Uterus (tissue), 4 donors: ENCODE results near the gene TNFRSF21. TPM values are rescaled to one million over a fixed set of nuclear protein-coding genes. Genes with fewer than 3 reads are reported as not detected.

Source experiments
- DNase-seq, 2 donors: peaks; one replicate each; pipeline ENCODE4 v3.0.0-alpha.2; 2019 to 2020
- H3K27ac ChIP-seq, 2 donors: fragments of 200-600 bp; sonication (generic); 1 replicate in 1 of 2; 2 replicates in 1 of 2; pipeline ENCODE4 v1.5.1; 2016 to 2018
- H3K27me3 ChIP-seq, 2 donors: fragments of 200-600 bp; sonication (generic); one replicate each; pipeline ENCODE4 v1.5.1; 2018 to 2019; ENCODE audit warnings: control low read depth in 1 of 2
- H3K36me3 ChIP-seq, 2 donors: fragments of 200-600 bp; sonication (generic); one replicate each; pipeline ENCODE4 v1.5.1; 2019; ENCODE audit warnings: control low read depth in 1 of 2
- H3K4me1 ChIP-seq, 2 donors: fragments of 200-600 bp; sonication (generic); one replicate each; pipeline ENCODE4 v1.5.1; 2018 to 2019; ENCODE audit warnings: control low read depth in 1 of 2
- H3K4me3 ChIP-seq, 2 donors: fragments of 200-600 bp; sonication (generic); 1 replicate in 1 of 2; 2 replicates in 1 of 2; pipeline ENCODE4 v1.5.1; 2018 to 2019; ENCODE audit warnings: mild to moderate bottlenecking in 1 of 2
- H3K9me3 ChIP-seq, 2 donors: fragments of 200-600 bp; sonication (generic); one replicate each; pipeline ENCODE4 v1.5.1; 2019; ENCODE audit warnings: control low read depth in 1 of 2
- CTCF ChIP-seq, 4 experiments: fragments of 200-600 bp in 2 of 4; fragments of 450-650 bp in 2 of 4; sonication (generic) in 2 of 4; IDR thresholded peaks; one replicate each; pipeline ENCODE4 v1.5.1; 2016 to 2019; ENCODE audit warnings: antibody characterized with exemption in 4 of 4, mild to moderate bottlenecking in 2 of 4, moderate library complexity in 1 of 4
- POLR2A ChIP-seq, 2 donors: fragments of 450-650 bp; IDR thresholded peaks; one replicate each; pipeline ENCODE4 v1.6.1; 2016; ENCODE audit warnings: antibody characterized with exemption in 2 of 2, mild to moderate bottlenecking in 1 of 2, moderate library complexity in 1 of 2
- intact Hi-C: fragments of 100-400 bp; cut with DNase I; formaldehyde crosslinking; loops from one replicate; pipeline ENCODE4 v1.15.1; 2023; ENCODE audit warnings: low total_unique reads
- total RNA-seq, 4 donors: library from RNA; depleted of rRNA in 3 of 4; stranded (reverse); fragments of >200 nt in 3 of 4; gene quantifications; one replicate each; pipeline versions ENCODE4 v1.1.0 to v1.2.4, GENCODE V29; 2014 to 2023
- donor health status: DM: yes; HTN: yes; CAD: no.

Gene TNFRSF21
- total RNA-seq, 4 donors from 2014 or later, result 1.0 to 33.1 (median 13.2) TPM

- Histone ChIP-seq H3K9me3 (no peaks in the 10 kb centered on the region), H3K27me3 (no peaks in the 10 kb centered on the region), H3K4me1 (peaks cover 0 to 3% of the 10 kb centered on the region in 2 donors), H3K36me3 (no peaks in the 10 kb centered on the region), H3K4me3 (no peak overlapping the region), H3K27ac (no peak overlapping the region)
- intact Hi-C loops, result no loop called here
- no peak for DNase-seq
- no peak for TF ChIP-seq POLR2A (IDR thresholded peaks at IDR 0.05)
These were observed 113.6 kb downstream of the TNFRSF21 start for GRCh38 chr6:47196113-47196512.

GRCh38 chr6:47195011-47195650 is 114.6 kb downstream of the TNFRSF21 start:
- Histone ChIP-seq H3K27ac (no peak overlapping the region), H3K4me3 (no peak overlapping the region), H3K9me3 (no peaks in the 10 kb centered on the region), H3K27me3 (no peaks in the 10 kb centered on the region), H3K4me1 (peaks cover 0 to 3% of the 10 kb centered on the region in 2 donors), H3K36me3 (no peaks in the 10 kb centered on the region)
- TF ChIP-seq POLR2A (IDR thresholded peaks at IDR 0.05) (no peak), CTCF (IDR thresholded peaks at IDR 0.05) (no peak)
- DNase-seq, result no peak
- intact Hi-C loops, result no loop called here

- no peak for DNase-seq
- H3K27ac ChIP-seq, result no peak overlapping the region
- H3K36me3 ChIP-seq, result no peaks in the 10 kb centered on the region
- H3K9me3 ChIP-seq, result no peaks in the 10 kb centered on the region
- no peaks in the 10 kb centered on the region for H3K4me1 ChIP-seq
- intact Hi-C loops, result no loop called here
- TF ChIP-seq CTCF (IDR thresholded peaks at IDR 0.05), result no peak
- TF ChIP-seq POLR2A (IDR thresholded peaks at IDR 0.05), result no peak
- H3K4me3 ChIP-seq, result no peak overlapping the region
- no peaks in the 10 kb centered on the region for H3K27me3 ChIP-seq
These were observed 121.1 kb downstream of the TNFRSF21 start for GRCh38 chr6:47188588-47189021.

GRCh38 chr6:47187893-47188587 is 121.7 kb downstream of the TNFRSF21 start:
- Histone ChIP-seq H3K9me3 (no peaks in the 10 kb centered on the region), H3K27ac (no peak overlapping the region), H3K4me1 (no peaks in the 10 kb centered on the region), H3K36me3 (no peaks in the 10 kb centered on the region), H3K4me3 (no peak overlapping the region), H3K27me3 (no peaks in the 10 kb centered on the region)
- TF ChIP-seq CTCF (IDR thresholded peaks at IDR 0.05) (no peak), POLR2A (IDR thresholded peaks at IDR 0.05) (no peak)
- intact Hi-C loops, result no loop called here
- DNase-seq, result no peak

- DNase-seq, result no peak
- no peaks in the 10 kb centered on the region for H3K36me3 ChIP-seq
- no peaks in the 10 kb centered on the region for H3K9me3 ChIP-seq
- intact Hi-C loops, result no loop called here
- no peak overlapping the region for H3K27ac ChIP-seq
- TF ChIP-seq CTCF (IDR thresholded peaks at IDR 0.05) (no peak), POLR2A (IDR thresholded peaks at IDR 0.05) (no peak)
- H3K27me3 ChIP-seq, result no peaks in the 10 kb centered on the region
- H3K4me3 ChIP-seq, result no peak overlapping the region
- no peaks in the 10 kb centered on the region for H3K4me1 ChIP-seq
These were observed 122.6 kb downstream of the TNFRSF21 start for GRCh38 chr6:47187113-47187512.
